HG03378 (cell line): ENCODE results near the gene XPO4.

ENCODE experiments used
- ATAC-seq: cut with Tn5 transposase; IDR thresholded peaks from one replicate; pipeline ENCODE4 v1.9.1; 2021; ENCODE audit warnings: mild to moderate bottlenecking, moderate library complexity; ENCODE audit not compliant: unreplicated experiment

Gene XPO4

DNA sequence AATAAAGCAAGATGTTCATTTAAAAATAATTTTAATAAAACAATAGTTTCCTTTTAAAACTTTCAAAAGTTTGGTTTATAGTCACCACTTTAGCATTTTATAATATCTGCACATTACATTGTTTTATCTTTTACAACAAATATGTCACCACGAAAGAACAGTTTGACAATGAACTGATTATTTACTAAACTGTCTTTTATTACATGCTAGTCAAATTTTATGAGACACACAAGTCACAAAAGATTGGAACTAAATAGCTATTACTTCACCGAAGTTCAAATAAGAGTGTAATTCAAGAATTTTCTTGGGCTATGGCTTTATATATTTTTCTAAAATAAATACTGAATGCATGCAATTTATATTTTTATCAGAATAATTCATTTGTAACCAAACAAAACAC is 71.3 kb downstream of the XPO4 start:
- ATAC-seq, result no peak

DNA sequence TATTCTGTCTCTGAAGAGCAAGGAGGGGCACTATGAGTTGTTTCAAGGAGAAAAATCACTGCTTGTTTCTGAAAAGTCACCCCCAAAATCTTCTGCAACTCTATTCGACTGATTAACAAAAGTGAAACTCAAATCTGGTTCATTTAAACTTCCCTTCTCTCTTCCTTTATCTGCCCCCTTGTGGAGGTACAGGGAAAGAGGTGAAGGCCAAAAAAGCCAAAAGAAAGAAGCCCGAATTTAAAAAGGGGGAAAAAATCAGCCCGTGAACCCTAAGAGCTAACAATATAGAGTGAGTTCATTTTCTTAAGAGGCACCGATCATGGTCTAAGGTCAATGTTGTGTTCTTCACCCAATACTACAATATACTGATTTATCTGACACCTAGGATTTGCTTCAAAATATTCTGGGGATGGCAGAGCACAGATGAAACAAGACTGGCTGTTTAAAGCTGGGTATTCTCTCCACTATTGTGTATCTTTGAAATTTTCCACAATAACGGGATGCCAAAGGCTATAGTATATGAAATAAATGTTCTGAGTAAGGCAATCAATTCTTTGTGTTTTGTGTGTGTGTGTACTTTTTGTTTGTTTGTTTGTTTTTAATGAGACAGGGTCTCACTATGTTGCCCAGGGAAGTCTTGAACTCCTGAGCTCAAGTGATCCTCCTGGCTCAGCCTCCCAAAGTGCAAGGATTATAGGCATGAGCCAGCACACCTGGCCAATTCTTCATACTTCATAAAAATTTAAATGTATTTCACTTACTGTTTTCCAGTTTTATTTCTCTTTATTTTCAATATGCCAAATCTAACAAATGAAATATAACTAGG is 73.8 kb downstream of the XPO4 start:
- peak; percentile 62 for ATAC-seq

DNA sequence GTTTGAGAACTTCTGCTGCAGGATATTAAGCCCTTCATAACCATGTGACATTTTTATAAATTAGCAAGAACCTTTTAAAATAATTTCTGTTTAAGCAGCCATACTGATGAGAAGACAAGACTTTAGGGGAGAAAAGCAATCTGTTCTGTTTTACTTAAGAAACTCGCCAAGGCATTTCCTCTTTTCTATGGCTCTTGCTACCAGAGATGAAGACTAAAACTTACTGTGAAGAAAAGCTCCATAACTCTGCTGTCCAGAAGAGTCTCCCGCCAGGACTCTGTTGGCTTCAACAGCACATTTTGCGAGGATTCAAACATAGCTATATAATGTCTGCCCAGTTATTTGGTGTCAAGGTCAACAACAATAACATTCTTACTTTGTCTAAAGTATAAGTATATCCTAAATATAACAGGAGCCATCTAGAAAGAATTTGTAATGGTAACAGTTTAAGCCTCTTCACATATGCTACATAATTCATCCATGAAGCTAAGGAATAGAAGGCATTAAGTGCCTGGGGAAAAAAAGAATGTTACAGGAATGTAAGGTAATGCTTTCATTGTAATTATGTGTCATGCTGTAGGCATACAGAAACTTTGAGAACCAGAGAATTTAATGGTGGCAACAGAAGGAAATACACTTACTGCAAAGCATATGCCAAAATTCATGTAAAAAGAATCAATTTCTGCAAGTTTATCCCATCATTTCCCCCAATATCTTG is 75.5 kb downstream of the XPO4 start:
- no peak for ATAC-seq

DNA sequence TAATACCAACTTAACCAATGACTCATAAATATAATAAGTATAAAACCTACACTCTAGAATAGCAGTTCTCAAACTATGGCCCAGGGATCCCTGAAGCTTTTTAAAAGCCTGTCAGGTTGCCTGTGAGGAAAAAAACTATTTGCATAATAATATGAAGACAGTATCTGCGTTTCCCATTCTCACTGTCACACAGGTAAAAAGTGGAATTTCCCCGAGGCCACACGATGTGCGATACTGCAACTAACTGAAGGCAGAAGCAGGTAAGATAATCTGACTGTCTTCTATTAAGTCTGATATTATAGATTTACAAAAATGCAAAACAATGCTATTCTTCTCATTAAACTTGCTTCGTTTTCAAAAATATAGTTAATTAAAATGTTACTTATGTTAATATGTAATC is 76.2 kb downstream of the XPO4 start:
- no peak for ATAC-seq

DNA sequence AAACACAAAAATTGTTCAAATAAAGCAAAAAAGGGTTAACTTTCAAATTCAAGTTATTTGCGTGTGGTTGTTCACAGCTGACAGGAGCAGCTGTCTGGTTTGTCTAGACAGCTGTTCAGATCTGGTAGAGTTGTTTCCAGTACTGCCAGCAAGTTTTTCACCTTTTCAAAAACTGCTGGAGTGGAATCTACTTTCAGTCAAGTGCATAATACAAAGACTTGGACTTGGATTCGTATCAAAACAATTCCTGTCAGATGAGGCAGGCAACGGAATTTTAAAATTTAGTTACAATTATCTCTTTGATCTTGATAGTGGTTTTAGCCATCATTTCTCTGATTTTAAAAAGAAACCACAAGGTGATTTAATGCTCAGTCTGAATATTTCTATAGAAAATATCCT is 77.1 kb downstream of the XPO4 start:
- no peak for ATAC-seq

DNA sequence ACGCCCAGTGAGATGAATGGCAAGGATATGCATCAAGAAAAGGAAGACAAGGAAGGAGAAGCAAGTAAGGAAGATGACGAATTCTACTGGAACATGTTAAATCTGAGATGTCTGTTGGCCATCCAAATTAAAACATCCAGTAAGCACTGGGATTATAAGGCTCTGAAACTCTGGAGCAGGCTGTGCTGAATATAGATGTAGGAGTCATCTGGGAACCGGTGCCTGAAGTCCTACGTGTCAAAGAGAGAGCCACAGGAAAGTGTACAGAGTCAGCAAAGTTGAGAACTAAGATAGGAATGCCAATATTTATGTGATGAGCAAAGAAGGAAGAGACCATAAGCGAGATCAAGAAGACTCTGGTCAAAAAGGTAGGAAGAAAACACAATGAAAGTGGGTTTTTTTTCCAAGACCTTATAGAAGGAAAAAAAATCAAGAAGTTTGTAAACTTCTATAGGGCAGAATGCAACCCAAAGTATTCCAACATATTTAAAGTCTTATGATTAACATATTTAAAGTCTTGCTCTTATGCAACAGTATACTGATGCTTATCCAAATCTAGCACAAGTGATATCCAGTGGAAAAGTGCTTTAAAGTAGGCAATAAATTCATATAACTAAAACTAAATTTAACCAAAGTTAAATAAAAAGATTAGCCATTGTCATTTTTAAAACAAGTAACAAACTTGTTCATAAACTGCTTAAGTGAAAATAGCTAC is 77.6 kb downstream of the XPO4 start:
- no peak for ATAC-seq

DNA sequence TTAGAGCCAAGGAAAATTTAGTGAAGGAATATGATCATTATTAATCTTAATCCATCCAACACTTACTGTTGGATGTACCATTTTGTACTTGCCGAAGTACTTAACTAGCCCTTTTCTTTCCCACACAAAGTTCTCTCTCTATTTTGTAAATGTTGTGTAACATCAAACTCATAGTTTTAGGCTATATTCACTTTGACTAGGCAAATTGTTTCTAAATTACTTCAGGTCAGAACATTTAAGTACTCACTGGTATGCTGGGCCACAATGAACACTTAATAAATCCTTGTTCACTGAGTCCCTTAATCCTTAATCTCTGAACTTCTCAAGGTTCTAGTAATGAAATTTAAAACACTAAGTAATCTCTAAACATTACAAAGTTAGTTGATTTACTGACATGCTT is 79.5 kb downstream of the XPO4 start:
- ATAC-seq, result no peak

DNA sequence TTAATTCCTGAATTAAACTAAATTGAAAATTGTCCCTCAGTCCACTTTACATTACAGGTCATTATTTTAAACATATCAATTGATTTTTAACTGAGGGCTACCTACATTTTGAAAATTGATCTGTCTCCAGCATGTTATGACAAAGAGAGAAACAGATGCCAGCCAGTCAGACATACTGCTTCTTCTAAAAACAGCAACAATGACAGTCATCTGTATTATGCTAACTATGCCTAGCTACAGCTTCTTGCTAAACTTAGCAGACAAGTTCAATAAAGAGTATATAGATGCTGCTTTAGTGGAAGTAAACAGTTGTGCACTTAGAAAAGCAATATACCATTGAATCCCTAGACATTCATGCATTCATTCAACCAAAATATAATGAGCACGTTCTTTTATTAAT is 80.1 kb downstream of the XPO4 start:
- ATAC-seq, result no peak

DNA sequence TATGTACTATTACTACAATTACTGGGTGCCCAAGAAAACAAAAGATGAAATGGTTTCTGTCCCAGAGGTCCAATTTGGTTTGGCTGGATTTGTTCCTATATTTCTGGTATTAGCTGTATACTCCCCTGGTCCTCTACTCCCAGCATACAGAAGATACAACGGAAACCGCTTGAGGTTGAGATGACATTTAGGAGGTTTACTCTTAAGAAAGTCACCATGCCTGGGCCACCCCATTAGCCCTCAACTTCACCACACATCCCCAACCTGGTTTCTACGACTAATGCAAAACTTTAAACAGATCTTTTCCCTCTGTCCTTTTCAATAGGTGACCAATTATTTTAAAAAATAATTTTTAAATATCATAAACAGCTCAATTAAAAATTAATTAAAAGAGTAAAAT is 82.8 kb downstream of the XPO4 start:
- ATAC-seq, result no peak

DNA sequence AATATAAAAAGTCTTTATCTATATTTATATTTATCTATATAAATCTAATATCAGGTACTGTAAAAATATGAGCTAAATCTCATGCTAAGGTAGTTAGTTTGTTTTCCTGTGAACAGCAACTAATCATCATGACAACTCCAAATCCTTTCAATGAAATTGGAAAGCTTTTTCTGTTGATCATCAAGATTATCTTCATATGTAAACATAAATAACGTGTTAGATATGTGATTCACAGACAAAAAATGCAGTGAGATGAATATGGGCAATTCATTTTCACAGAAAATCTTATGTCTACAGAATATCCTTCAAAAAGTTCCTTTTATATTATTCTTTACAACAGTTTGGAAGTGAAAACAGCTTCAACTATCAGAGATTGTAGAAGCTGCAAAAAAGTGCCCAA is 87.1 kb downstream of the XPO4 start:
- ATAC-seq, result no peak

DNA sequence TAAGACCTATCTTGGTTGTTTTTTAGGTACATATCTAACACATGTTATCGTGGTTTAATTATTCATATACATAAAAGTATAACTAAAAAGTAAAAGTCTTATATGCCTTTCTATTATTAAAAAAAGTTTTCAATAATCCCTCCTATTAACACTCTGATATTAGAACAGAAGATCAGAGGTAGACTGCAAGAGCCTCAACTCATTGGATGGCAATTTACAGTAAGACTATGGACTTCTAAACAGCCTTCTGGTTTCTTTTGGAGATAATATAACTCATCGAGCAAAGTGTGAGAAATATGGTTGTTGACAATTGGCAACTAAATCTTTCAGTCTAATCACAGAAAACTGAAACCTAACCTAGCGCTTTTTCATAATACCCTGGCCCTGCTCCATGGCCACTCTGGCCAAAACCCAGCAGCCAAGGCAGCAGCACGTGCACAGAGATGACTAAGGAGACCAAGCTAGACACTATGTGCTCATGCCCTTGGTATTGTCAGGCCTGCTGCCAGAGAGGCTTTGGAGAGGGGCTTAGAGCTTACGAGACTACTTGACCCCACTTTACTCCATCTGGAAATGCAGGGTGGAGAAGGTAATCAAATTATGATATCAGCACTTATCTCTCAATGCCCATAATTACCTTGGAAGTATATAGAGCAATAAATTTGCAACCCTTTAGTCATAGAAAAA is 88.2 kb downstream of the XPO4 start:
- ATAC-seq, result no peak

DNA sequence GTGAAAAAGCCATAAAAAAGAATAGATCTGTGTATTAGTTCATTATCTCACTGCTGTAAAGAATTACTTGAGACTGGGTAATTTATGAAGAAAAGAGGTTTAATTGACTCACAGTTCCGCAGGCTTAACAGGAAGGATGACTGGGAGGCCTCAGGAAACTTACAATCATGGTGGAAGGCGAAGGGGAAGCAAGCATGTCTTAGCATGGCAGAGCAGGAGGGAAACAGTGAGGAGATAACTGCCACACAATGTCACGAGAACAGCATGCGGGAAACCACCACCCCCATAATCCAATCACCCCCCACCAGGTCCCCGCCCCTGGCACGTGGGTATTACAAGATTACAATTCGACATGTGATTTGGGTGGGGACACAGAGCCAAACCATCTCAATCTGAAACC is 89.7 kb downstream of the XPO4 start:
- ATAC-seq, result no peak

DNA sequence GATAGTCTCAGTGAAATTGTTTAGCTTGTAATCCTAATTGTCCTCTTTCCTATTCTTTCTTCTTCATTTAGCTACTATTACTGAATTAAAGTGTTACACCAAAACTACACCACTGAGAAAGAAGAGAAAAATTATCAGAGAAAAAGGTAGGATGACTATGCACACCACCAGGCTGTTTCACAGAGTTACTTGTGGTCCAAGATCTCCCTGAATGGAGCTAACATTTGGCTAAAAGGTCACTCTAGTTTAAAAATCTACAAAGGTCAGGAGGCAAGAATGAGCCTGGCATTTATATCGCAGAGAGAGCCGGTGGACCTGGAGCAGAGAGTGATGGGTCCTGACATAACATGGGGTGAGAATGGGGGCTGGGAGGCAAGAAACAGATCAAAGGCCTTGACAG is 91.7 kb downstream of the XPO4 start:
- ATAC-seq, result no peak

DNA sequence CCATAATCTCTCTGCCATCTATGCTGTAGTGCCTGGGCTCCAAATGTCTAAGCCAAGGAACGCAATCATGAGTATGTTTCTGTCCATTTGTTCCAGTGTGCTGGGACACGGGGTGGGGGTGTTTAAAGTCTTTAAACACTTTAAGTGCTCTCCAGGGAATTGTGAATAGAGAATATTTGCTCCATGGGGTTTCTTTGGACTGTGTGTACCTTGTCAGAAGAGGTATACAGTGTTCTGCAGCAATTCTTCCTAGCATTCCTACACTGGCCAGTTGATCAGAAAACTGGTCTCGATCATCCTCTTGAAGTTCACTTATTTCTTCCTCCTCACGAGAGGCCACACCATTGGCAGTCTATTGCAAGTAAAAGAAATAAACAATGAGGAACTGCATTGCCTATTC is 93.7 kb downstream of the XPO4 start:
- ATAC-seq, result no peak

DNA sequence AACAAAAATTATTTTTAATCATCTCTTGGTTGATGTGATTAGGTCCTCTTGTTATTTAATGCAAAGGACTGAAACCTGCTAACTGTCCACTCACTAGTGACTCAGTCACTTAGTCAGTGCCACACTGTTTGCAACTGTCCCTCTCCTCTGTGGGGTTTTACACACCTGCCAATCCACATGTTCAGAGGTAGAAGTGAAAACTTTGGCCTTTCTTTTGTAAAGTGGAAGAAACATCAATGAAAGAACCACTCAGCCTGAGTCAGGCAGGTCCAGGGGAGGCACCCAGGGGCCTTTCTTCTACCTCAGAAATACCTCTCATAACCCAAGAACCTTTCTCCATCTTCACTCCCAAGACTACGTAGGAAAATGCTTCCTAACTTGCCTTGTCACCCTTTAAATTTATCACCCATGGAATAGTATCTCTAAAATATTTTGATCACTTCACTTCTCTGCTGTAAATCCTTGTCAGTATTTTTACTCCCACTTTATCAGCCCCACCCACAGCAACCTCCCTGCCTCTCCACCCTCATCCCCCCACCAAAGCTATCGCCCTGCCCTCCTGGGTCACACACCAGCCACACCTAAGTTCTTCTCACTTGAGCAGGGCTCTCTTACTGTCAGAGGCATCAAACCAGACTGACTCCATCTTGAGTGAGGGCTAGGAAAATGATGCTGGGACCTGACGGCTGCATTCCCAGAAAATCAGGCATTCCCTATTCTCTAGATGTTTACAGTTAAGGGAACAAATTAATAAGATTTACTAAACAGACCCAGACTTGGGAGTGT is 99.2 kb downstream of the XPO4 start:
- ATAC-seq, result no peak

DNA sequence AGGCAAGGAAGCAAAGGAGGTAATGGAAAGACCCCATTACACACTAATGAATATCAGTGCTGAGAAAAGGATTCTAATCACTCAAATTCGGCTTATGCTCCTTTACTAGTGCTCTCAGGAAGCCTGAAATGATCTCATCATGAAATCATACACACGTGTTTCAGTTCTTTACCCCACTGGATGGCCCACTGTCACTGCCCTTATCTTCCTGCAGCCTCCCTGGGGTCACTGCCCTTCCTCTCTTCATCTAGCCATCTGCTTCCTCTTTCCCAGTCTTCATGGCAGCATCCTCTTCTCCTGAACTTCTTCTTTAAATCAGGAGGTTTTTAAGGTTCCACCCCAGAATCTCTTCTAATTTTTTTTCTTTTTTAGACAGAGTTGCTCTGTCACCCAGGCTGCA is 100.8 kb downstream of the XPO4 start:
- ATAC-seq, result no peak

DNA sequence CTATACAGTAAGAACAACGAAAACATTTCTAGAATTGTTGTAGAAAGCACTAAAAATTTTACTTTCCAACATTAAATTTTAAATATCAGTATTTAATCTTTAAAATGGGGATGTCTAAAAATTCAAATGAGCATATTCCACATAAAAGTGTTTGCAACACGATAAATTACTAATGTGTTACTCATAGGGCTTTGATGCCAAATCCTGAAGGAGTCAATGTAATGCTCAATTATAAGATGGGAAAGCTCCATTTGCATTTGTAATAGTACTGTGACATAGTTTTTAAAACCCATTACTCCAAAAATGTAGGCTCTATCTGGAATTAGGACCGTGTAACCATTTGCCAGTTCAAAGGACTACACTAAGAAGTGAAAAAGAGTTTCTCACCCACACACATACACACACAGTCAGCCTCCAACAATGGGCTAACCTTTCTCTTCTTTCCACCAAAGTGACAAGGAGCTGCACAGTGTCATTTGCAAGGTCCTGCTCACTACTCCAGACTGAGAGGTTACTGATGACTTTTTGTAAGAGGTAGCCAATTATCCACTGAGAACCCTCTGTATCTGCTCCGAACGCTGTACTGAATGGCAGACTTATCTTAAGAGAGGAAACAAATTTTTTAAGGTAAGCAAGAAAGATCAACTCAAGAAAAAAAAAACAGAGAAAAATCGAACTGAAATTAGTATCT is 102.7 kb downstream of the XPO4 start:
- no peak for ATAC-seq

DNA sequence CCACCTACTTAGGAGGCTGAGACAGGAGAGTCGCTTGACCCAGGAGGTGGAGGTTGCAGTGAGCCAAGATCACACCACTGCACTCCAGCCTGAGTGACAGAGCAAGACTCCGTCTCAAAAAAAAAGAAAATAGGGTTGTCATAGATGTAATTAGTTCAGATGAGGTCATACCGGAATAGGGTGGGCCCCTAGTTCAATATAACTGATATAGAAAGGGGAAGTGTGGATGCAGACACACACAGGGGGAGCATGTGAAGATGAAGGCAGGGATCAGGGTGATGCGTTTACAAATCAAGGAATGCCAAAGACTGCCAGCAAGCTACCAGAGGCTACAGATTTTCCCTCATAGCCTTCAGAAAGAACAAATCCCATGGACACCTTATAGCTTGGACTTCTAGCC is 104.5 kb downstream of the XPO4 start:
- ATAC-seq, result no peak

DNA sequence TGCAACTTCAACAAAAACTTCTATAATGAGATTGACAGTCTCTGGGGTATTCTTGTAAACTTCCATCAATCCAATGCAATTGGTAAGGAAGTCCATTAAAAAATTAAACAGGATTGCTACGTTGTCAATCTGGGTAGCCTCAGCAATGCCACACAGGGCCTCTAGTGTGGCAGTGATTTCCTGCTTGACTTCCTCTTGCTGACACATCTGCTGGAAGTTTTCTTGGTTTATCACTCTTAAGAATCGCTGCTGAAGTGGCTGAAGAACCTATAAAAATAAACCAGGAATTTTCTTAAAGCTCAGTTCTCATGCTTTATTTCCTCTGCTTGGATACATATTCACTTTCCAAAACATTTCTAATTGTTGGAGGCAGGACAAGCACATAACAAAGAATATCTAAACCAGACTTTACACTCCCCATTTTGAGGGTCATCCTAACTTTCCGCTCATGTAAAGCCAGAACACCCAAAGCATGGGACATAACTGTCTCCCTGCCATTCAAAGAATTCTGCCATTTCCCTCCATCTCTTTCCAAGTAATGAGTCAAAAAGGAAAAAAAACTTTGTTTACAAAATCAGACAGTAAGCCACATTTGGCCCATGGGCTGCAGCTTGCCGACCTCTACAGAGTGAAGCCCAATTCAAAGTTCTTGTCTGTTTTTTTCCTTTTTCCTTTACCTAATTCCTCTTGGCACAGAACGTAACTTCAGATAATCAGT is 105.6 kb downstream of the XPO4 start:
- no peak for ATAC-seq
